Naive B cell (primary cell): ENCODE results near the gene GGA3. TPM values are rescaled to one million over a fixed set of nuclear protein-coding genes. Genes with fewer than 3 reads are reported as not detected.
A peak's percentile ranks its signal among the peaks of the same experiment; 100 is the strongest.

Source experiments
- ATAC-seq, 2 donors: fragments of 150-1000 bp; cut with Tn5 transposase; 2 replicates each; pipeline ENCODE4 v1.10.0; 2021; ENCODE audit warnings: low read depth in 2 of 2, mild to moderate bottlenecking in 2 of 2, moderate library complexity in 2 of 2
- DNase-seq: peaks from one replicate; pipeline ENCODE4 v3.0.0; 2022
- H3K27ac Mint-ChIP-seq, 6 donors: one replicate each; pipeline ENCODE4 v1.8.0; 2020 to 2022; ENCODE audit warnings: mild to moderate bottlenecking in 6 of 6, mixed read lengths in 6 of 6, moderate library complexity in 5 of 6, inconsistent platforms in 2 of 6
- H3K27me3 Mint-ChIP-seq, 3 donors: one replicate each; pipeline ENCODE4 v1.8.0; 2021 to 2022; ENCODE audit warnings: mixed read lengths in 3 of 3, mild to moderate bottlenecking in 1 of 3
- H3K36me3 Mint-ChIP-seq, 2 donors: one replicate each; pipeline ENCODE4 v1.8.0; 2020 to 2022; ENCODE audit warnings: mixed read lengths in 2 of 2, inconsistent platforms in 1 of 2, mild to moderate bottlenecking in 1 of 2
- H3K4me1 Mint-ChIP-seq, 3 donors: one replicate each; pipeline ENCODE4 v1.8.0; 2020 to 2022; ENCODE audit warnings: mixed read lengths in 3 of 3, inconsistent platforms in 1 of 3, mild to moderate bottlenecking in 1 of 3, moderate library complexity in 1 of 3
- H3K4me3 Mint-ChIP-seq, 8 donors: one replicate each; pipeline ENCODE4 v1.8.0; 2020 to 2022; ENCODE audit warnings: mild to moderate bottlenecking in 8 of 8, mixed read lengths in 8 of 8, moderate library complexity in 8 of 8, inconsistent platforms in 2 of 8
- H3K9me3 Mint-ChIP-seq, 7 donors: one replicate each; pipeline ENCODE4 v1.8.0; 2020 to 2022; ENCODE audit warnings: mixed read lengths in 7 of 7, mild to moderate bottlenecking in 5 of 7, inconsistent platforms in 2 of 7, moderate library complexity in 1 of 7
- polyA plus RNA-seq, 6 donors: library from polyadenylated mRNA; unstranded; fragments of 300-500 nt; fragmentation: Illumina TruSeq; gene quantifications; one replicate each; pipeline ENCODE4 v1.2.3, GENCODE V29; 2021; ENCODE audit warnings: low read depth in 6 of 6

Gene GGA3
- polyA plus RNA-seq, 6 donors from 2014 or later: 4.5 to 31.6 (median 13.7) TPM

DNA sequence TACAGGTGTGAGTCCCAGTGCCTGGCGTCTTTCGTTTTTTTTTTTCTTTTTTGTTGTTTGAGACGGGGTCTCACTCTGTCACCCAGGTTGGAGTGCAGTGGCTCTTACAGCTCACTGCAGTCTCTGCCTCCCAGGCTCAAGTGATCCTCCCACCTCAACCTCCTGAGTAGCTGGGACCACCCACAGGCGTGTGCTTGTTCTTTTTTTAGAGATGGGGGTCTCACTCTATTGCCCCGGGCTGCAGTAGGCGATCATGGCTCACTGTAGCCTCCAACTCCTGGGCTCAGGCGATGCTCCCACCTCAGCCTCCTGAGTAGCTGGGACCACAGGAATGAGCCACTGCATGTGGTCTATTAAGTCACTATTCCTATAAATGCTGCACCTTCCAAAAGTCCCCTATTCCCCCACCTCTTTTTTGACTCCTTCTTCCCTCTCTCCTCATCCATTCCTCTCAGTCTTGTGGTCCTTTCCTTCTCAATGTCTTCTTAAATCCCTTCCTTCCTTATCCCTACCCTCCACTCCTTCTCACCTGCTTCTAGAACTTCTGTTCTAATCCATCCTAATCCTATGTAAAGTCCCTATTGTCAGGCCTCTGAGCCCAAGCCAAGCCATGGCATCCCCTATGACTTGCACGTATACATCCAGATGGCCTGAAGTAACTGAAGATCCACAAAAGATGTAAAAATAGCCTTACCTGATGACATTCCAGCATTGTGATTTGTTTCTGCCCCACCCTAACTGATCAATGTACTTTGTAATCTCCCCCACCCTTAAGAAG lies 9.2 kb downstream of the GGA3 start:
- peak overlapping the region in 7 of 8 donors; percentile 60 to 86 (median 82) for H3K4me3 Mint-ChIP-seq
- peak overlapping the region; percentile 3 to 92 (median 84) for H3K27ac Mint-ChIP-seq
- no peaks in the 10 kb centered on the region for H3K27me3 Mint-ChIP-seq
- DNase-seq (no peak), ATAC-seq (peak in 1 of 2 donors; percentile 5)
- H3K36me3 Mint-ChIP-seq: no peaks in the 10 kb centered on the region
- H3K9me3 Mint-ChIP-seq: no peaks in the 10 kb centered on the region
- peaks cover 58 to 79% (median 77%) of the 10 kb centered on the region in 3 donors for H3K4me1 Mint-ChIP-seq

DNA sequence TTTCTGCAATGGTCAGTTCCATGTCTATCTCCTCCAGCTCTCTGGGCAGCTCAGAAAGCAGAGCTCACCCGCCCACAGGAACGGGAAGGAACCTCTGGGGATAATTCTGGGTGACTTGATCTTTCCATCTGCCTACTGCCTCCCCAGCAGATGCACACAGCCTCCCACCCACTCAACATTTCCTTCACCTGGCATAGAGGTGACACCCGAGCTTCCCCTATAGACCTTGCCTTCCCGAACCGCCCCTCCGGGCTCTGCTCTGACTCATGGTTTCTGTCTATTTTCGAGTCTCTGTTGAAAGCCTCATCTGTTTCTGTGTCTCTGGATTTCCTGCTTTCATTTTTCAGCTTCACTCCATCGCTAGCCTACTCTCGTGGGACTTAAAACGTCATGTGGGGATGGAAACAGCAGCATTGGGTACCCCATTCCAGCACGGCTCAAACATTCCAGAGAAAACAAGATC lies 11.4 kb downstream of the GGA3 start:
- H3K4me3 Mint-ChIP-seq: peak overlapping the region in 7 of 8 donors; percentile 12 to 88 (median 74)
- no peaks in the 10 kb centered on the region for H3K27me3 Mint-ChIP-seq
- ATAC-seq (peak; percentile 33 to 45), DNase-seq (peak; percentile 25)
- no peaks in the 10 kb centered on the region for H3K36me3 Mint-ChIP-seq
- no peaks in the 10 kb centered on the region for H3K9me3 Mint-ChIP-seq
- H3K4me1 Mint-ChIP-seq: peaks cover 44 to 62% (median 61%) of the 10 kb centered on the region in 3 donors
- H3K27ac Mint-ChIP-seq: peak overlapping the region in 5 of 6 donors; percentile 47 to 92 (median 85)

DNA sequence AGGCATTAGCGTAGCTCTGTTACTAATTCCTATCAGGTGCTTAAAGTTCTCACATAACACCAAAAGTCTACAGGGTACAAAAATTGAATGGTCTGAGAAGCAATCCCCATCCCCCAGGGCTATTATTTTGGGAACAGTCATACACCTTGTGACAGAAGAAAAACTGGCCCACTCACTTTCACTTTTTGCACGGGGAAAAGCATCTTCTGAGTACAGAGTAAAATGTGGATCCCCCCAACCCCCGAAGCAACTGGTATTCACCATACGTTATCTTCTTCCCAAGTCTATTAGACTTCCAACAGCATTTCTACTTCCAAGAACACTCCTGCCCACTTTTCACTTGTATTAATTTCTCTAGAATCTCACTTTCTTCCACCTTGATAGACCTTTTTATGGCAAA lies 11.8 kb downstream of the GGA3 start:
- no peak for ATAC-seq
- peak overlapping the region in 5 of 6 donors; percentile 5 to 92 (median 85) for H3K27ac Mint-ChIP-seq
- no peaks in the 10 kb centered on the region for H3K9me3 Mint-ChIP-seq
- no peak for DNase-seq
- H3K27me3 Mint-ChIP-seq: no peaks in the 10 kb centered on the region
- H3K4me1 Mint-ChIP-seq: peaks cover 46 to 63% (median 60%) of the 10 kb centered on the region in 3 donors
- H3K36me3 Mint-ChIP-seq: no peaks in the 10 kb centered on the region
- H3K4me3 Mint-ChIP-seq: peak overlapping the region in 6 of 8 donors; percentile 58 to 88 (median 78)

DNA sequence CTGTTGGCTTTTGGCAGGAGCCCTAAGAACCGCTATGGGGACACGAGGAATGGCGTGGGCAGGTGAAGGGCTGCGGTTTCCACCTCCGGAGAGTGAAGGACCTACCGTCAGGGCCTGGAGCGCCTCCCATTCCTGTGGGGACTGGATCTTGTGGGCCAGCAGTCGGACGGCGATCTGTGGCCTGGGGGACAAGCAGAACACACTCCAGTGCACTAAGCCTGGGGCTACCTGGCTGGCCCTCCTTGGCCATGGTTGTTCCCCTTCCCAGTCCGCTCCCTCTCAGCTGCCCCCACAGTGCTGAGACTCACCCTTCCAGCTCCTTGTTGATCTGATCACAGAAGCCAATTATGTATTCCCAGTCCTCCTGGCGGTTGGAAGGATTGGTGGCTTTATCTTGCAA lies 15.0 kb downstream of the GGA3 start:
- H3K9me3 Mint-ChIP-seq: no peaks in the 10 kb centered on the region
- no peak overlapping the region for H3K4me3 Mint-ChIP-seq
- no peaks in the 10 kb centered on the region for H3K27me3 Mint-ChIP-seq
- H3K36me3 Mint-ChIP-seq: peaks cover 0 to 4% of the 10 kb centered on the region in 2 donors
- H3K4me1 Mint-ChIP-seq: peaks cover 28 to 42% (median 36%) of the 10 kb centered on the region in 3 donors
- H3K27ac Mint-ChIP-seq: no peak overlapping the region
- ATAC-seq (no peak), DNase-seq (no peak)

DNA sequence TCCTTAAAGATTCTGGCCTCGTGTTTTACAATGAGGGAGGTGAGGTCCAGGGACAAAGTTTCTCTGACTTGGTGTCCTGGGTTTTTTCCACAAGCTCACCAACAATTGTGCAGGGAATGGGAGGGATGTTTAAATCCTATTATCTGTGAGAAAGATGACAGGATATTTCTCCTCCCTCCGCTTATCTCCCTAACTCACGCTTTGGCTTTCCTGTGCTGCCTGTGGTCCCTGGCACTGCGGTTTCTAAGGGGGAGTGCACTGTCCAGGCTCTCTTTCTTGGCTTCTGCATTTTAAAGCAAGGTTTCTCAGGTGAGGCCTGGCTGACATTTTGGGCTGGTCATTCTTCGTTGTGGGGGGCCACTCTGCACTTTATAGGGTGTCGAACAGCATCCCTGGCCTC lies 16.4 kb downstream of the GGA3 start:
- Mint-ChIP-seq H3K27ac (peak overlapping the region in 3 of 6 donors; percentile 47 to 90 (median 89)), H3K27me3 (no peaks in the 10 kb centered on the region), H3K4me3 (peak overlapping the region in 2 of 8 donors; percentile 2 to 53), H3K9me3 (no peaks in the 10 kb centered on the region), H3K36me3 (peaks cover 0 to 4% of the 10 kb centered on the region in 2 donors), H3K4me1 (peaks cover 23 to 32% (median 28%) of the 10 kb centered on the region in 3 donors)
- ATAC-seq (no peak), DNase-seq (no peak)

DNA sequence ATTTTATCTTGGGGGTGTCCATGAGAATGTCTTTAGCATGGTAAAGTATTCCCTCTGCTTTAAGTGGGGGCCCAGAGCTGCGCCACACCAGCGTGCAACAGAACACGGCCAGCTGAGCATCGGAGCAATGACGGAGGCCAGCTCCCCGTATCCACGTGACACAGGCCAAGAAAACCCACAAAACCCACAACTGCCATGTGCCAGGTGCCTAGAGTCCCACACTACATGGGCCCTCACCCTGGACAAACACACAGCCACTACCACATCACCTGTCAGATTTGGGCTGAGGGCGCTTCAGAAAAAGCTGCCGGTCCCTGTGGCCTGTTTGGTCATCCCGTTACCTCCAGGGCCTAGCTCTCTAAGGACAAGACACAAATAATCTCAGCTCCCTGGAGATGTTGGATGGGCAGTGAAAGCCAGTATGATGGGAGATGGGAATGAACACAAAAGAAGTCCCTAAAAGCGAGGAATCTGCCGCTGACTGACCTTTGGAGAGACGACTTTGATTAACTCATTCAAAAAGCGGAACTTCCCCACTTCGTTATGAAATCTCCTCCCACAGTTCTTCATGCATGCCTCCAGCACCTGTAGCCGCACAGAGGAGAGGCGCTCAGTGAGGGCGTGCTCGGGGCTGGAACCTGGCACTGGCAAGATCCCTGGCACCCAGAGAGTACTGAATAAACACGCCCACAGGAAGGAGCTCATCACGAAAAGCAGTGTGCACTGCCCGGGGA lies 17.1 kb downstream of the GGA3 start:
- H3K36me3 Mint-ChIP-seq: peaks cover 0 to 4% of the 10 kb centered on the region in 2 donors
- ATAC-seq (peak; percentile 69 to 76), DNase-seq (peak; percentile 37)
- peaks cover 17 to 26% (median 21%) of the 10 kb centered on the region in 3 donors for H3K4me1 Mint-ChIP-seq
- no peaks in the 10 kb centered on the region for H3K27me3 Mint-ChIP-seq
- H3K9me3 Mint-ChIP-seq: no peaks in the 10 kb centered on the region
- H3K27ac Mint-ChIP-seq: peak overlapping the region; percentile 78 to 93 (median 90)
- H3K4me3 Mint-ChIP-seq: peak overlapping the region in 6 of 8 donors; percentile 2 to 85 (median 45)

DNA sequence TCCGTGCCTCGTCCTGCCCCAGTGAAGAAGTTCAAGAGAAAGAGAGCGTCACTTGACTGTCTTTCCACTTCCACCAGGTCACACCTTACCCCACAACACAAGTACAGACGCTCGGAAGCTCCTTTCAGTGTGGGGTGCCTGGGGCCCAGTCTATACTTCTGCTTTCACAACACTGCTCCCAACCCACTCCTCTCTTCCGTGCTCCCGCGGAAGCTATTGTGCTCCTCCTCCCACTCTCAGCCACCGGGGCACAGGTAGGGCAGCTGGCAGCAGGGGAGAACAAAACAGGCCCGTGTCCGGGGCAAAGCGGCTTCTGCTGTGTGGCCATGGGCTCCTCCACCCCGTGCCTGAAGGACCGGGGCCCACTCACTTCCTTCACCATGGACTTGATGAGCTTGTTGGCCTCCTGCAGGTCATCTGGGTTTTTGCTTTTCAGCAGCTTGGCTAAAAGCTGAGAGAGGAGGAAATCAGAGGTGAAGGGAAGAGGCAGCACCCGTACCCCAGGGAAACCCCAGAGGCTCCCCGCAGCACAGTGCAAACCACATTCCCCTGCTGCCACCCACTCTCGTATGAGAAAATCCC lies 18.9 kb downstream of the GGA3 start:
- peak overlapping the region in 4 of 6 donors; percentile 38 to 87 (median 64) for H3K27ac Mint-ChIP-seq
- ATAC-seq (peak; percentile 54 to 65), DNase-seq (no peak)
- H3K36me3 Mint-ChIP-seq: peaks cover 4 to 7% of the 10 kb centered on the region in 2 donors
- H3K27me3 Mint-ChIP-seq: no peaks in the 10 kb centered on the region
- peaks cover 21 to 30% (median 24%) of the 10 kb centered on the region in 3 donors for H3K4me1 Mint-ChIP-seq
- peak overlapping the region in 1 of 8 donors; percentile 36 for H3K4me3 Mint-ChIP-seq
- H3K9me3 Mint-ChIP-seq: no peaks in the 10 kb centered on the region

DNA sequence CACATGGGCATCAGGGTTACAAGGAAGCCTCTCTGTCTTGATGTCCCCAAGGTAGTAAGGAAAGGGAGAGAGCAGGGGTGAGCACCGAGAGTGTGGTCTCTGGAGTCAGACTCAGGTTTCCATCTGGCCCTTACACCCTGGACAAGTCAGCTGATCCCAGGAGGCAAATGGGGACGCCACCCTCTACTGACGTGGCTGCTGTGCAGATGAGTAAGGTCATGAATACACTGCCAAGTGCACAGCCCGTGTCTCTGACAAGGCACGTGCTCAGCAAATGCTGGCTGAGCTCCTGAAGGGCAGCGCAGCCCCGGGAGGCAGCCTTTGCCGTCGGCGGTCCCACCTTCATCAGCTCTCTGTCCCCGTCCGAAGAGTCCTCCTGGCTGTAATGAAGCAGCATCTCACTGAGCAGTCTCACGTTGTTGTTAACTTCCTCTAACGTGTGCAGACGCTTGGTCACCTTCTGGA lies 19.4 kb downstream of the GGA3 start:
- H3K4me3 Mint-ChIP-seq: peak overlapping the region in 1 of 8 donors; percentile 36
- peak in 1 of 2 donors; percentile 3 for ATAC-seq
- H3K27me3 Mint-ChIP-seq: no peaks in the 10 kb centered on the region
- peak overlapping the region in 5 of 6 donors; percentile 27 to 87 (median 62) for H3K27ac Mint-ChIP-seq
- peaks cover 21 to 30% (median 24%) of the 10 kb centered on the region in 3 donors for H3K4me1 Mint-ChIP-seq
- DNase-seq: no peak
- peaks cover 4 to 7% of the 10 kb centered on the region in 2 donors for H3K36me3 Mint-ChIP-seq
- H3K9me3 Mint-ChIP-seq: no peaks in the 10 kb centered on the region

DNA sequence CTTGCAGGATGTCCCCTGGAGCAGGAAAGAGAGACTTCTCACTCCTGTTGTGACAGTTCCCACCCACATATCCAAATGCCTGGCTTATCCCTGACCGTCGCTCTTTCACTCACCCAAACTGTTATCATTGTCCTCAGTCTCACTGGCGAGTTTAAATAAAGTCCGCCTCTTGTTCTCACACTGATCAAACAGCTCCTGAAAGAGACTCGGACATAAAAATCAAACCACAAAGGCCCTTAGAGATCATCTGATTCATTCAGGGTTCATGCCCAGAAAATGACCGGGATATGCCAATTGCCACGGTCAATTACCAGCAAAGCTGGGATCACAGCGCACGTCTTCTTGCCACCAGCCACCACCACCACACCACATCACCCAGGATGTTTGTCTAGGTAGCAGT lies 19.9 kb downstream of the GGA3 start:
- ATAC-seq (no peak), DNase-seq (no peak)
- H3K27ac Mint-ChIP-seq: peak overlapping the region in 3 of 6 donors; percentile 81 to 87 (median 83)
- no peaks in the 10 kb centered on the region for H3K9me3 Mint-ChIP-seq
- H3K27me3 Mint-ChIP-seq: no peaks in the 10 kb centered on the region
- H3K4me1 Mint-ChIP-seq: peaks cover 17 to 30% (median 24%) of the 10 kb centered on the region in 3 donors
- peaks cover 4 to 7% of the 10 kb centered on the region in 2 donors for H3K36me3 Mint-ChIP-seq
- H3K4me3 Mint-ChIP-seq: no peak overlapping the region

DNA sequence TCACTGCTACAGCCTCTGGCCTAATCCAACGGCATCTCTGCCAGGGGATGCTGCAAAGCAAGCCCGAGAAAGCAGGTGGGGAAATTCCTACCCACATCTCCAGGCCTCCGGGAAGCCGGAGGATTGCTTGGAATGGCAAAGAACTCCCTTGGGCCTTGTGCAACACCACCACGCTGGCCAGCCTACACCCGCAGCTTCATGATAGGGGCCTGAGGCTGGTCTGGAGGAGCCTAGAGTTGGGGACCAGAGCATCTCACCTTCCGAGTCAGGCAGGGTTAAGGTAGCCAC lies 20.3 kb downstream of the GGA3 start:
- Mint-ChIP-seq H3K9me3 (no peaks in the 10 kb centered on the region), H3K36me3 (peaks cover 4 to 7% of the 10 kb centered on the region in 2 donors), H3K27ac (no peak overlapping the region)

DNA sequence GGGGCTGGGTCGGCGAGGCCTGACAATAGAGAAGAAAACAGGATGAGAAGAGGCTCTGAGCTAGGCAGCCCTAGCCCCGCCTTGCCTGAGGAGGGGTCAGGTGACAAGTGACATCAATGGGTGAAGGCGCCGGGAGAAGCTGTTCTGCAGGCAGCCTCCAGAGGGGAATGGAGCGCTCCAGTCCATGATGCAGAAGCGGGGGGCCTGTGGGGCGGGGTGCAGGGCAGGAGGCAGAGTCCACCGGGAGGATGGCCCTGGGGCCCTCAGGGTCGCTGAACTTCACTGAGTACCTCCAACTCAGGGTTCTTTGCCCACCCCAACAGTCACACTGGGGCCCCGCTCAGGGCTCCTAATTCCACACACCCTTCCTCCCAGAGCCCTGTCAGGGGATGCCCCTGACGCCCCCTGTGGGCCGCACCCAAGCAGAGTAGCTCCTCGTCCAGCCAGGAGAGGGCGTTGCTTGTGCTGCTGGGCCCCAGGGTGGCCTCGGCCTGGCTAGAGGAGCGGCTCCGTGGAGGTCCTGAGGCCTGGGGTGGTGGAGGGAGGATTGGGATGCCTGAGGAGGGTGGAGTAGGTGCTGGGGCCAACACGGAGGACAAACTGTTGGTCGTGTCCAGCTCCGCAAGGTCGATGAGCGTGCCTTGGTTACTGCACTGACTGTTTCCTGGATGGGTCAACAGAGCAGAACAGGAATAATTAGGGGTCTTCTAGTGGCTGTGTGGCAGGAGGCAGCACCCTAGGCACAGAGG lies 20.8 kb downstream of the GGA3 start:
- ATAC-seq (no peak), DNase-seq (no peak)
- Mint-ChIP-seq H3K27ac (peak overlapping the region in 4 of 6 donors; percentile 26 to 80 (median 69)), H3K36me3 (peaks cover 4 to 7% of the 10 kb centered on the region in 2 donors), H3K4me3 (no peak overlapping the region), H3K27me3 (no peaks in the 10 kb centered on the region), H3K9me3 (no peaks in the 10 kb centered on the region), H3K4me1 (peaks cover 17 to 25% (median 20%) of the 10 kb centered on the region in 3 donors)

More for the DNA sequence above, 20.3 kb downstream of the GGA3 start:
- no peak for ATAC-seq
- H3K4me1 Mint-ChIP-seq: peaks cover 17 to 30% (median 21%) of the 10 kb centered on the region in 3 donors
- no peaks in the 10 kb centered on the region for H3K27me3 Mint-ChIP-seq
- H3K4me3 Mint-ChIP-seq: no peak overlapping the region
- no peak for DNase-seq

DNA sequence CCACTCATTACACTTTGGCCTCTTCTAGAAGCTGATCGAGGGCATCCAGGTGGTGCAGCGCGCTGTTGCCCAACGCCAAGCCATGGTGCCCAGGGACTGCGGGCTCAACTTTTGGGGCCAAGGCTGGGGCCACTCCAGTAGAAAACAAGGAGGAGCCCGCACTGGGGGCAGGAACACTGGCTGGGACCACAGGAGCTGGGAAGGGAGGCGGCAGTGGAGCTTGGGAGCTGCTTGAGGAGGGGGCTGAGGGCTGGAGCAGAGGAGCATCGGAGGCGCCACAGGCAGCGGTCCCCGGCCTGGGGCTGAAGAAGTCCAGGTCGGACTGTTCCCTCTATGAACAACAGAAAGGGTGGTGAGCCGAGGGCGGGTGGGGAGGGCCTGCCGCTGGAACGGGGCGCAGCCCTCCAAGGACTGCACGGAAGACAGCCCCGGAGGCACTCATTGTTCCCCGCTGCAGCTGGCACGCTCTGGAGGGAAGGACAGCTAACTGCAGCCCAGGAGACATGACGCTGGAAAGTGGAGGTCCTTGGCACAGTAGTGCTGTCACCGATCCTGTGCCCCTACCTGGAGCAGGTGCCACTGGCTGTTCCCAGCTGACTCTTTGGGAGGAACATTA lies 21.5 kb downstream of the GGA3 start:
- DNase-seq (no peak), ATAC-seq (no peak)
- H3K27me3 Mint-ChIP-seq: no peaks in the 10 kb centered on the region
- no peaks in the 10 kb centered on the region for H3K9me3 Mint-ChIP-seq
- no peak overlapping the region for H3K4me3 Mint-ChIP-seq
- peak overlapping the region in 4 of 6 donors; percentile 26 to 84 (median 56) for H3K27ac Mint-ChIP-seq
- peaks cover 17 to 24% (median 18%) of the 10 kb centered on the region in 3 donors for H3K4me1 Mint-ChIP-seq
- peaks cover 4 to 11% of the 10 kb centered on the region in 2 donors for H3K36me3 Mint-ChIP-seq
